T-helper 9 cell (primary cell): Measurements from ENCODE around the gene UGP2.
"Not testable (repeated sequence)": the region's sequence is repeated elsewhere in the genome, so short reads cannot be mapped to it uniquely, and the experiment has no call there.

Source experiments
- DNase-seq: peaks from one replicate; pipeline ENCODE4 v3.0.0-alpha.2; 2020

The UGP2 gene

DNA sequence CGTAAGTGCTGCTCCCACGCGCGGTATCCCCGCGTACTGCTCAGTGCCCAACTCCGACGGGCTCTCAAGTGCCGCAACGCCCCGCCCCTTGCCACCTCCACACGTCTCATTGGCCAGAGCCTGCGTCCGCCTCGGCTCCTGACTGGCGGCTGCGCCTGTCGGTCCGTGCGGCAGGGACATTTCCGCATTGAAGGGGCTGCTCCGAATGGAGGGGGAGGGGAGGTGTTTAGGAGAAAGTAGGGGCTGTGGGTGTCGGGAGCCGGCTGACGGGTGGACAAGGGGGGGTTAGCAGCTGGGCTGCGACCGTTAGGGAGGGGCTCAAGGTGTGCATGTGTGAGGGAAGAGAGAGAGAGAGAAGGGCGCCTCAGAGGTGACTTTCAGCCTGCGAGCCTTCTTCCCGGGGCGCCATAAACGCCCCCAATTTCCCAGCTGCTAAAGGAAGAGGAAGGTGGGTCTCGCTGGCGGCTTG lies 877 bp upstream of the UGP2 start:
- peak; percentile 96 for DNase-seq

DNA sequence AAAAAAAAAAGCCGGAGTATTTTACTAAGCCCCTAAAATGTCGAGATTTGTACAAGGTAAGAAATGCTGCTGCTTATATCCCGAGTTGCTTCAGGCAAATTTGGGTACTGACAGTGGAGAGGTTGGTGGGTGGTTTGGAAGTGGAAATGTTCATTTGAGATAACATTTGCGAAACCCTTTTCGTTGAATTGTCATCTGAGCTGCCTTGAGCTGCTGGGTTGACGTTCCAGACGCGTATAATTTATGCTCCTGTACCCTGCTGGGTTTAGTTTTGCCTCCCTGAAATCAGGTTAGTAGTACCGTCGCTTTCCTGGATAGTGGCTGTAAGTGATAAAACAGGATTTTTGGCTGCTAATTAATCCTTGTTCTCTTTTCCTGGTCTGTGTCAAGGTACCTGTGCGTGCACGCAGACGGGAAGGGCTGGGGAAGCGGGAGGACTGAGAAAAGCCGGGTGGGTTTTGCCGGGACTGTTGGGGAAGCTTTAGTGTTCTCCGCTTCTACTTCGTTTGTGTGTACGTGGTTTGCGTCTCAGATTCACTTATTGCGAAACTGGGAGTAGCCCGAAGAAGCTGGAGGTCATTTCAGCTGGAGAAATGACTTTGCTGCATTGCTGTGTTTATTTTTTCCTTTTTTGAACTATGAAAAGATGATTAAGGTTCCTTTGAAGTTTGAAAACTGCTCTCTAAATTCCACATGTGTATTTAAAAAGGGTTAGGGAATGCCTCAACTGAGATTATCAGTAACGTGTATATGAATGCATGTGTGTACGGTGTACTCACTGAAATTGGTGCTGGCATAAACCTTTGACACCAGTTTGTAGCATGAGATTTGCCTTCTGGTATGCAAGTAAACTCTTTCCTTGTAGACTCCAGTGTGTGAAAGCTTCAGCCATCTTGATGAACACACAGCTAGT lies 709 bp downstream of the UGP2 start:
- no peak for DNase-seq

DNA sequence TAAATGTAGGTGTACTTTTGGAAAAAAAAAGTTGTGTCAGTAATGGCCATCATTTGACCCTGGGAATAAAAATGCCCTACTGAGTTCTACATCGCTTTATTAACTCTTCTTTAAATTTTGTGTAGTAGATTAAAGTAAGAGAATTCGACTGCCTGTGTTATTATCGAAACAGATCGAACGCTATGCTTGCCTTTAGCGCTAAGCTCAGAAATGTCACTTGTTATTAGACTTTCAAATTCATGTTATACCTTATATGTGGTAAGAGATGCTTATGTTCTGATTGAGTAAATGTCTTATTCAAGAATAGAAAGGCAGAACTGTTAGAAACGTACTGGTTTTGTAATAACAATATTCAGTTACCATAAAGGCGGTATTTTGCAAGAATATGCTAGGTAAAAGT lies 1.4 kb downstream of the UGP2 start:
- DNase-seq = no peak

DNA sequence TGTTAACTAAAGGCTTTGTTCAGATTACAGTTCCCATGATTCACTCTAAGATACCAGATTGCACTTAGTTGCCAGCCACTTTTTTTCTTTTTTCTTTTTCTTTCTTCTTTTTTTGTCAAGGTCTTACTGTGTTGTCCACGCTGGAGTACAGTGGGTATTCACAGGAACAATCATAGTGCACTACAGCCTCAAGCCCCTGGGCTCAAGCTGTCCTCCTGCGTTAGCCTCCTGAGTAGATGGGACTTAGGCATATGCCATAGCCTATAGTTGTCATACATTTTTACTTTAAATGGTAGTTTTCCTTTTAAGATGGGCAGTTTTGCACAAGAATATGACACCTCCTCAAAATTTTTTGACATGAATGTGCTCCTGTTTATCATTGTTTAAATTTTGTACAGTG lies 2.1 kb downstream of the UGP2 start:
- DNase-seq = no peak

DNA sequence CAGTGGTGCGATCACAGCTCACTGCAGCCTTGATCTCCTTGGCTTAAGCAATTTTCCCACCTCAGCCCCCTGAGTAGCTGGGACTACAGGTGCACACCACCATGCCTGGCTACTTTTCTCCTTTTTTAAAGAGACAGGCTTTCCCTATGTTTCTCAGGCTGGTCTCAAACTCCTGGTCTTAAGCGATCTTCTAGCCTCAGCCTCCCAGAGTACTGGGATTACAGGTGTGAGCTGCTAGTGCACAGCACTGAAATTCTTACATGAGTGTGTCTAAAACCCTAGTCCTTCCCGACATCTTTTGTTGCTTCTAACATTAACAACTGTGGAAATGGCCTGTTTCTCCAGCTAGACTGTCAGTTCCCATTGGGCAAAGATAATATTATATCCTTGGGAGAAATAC lies 2.9 kb downstream of the UGP2 start:
- no peak for DNase-seq

DNA sequence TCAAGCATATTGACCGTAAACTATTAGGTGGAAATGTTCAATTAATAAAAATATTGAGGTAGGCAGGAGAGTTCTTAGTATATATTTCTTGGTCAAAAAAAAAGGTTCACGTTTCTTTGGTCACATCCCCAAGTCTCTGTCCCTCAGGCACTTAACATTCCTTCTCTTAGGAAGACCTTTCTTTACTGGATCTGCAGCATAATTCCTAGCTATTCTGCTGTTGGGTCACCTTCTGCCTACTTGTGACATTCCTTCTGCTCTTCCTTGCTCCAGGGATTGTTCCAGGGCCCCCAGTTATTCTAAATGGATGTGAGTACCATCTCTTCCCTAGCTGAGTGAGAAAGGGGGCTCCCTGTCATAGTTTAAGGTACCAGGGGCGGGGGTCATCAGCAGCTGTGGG lies 4.2 kb downstream of the UGP2 start:
- no peak for DNase-seq

GRCh38 chr2:63846487-63846886 lies 4.8 kb downstream of the UGP2 start:
- DNase-seq = no peak

- not testable (repeated sequence) for DNase-seq
Measured at GRCh38 chr2:63847571-63847970, 5.9 kb downstream of the UGP2 start.

DNA sequence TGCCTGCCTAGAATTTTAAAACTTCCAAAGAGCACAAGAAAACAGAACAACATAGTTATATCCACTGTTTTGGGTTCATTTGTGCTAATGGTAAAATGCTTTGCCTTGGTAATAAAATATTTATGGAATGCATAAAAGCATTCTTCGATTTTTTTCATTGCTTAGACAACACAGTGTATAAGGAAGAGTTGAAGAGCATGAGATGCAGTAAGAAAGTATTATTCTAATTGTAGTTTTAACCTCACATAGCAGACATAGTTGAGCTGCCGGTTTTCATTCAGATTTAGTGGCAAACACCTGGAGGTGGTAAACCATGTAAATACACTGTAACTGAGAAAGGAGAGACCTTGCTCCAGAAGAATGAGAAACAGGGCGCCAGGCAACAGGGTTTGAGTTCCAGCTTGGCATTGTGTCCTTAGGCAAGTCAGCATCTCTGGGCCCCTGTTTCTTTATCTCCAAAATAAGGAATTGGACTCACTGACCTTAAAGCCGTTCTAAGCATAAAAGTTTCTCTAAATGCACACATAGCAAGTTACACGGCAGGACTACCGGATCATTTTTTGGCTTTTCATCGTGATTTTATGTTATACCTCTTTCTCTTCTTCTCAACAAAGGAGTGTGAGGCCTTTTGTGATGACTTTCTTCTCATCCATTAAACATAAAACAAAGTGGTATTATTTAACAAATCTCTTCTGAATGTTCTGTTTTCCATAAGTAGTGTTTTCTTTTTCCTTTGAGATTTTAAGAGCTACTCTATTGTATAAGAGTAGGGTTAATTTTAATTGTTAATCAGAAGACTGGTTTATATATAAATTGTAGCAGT lies 7.9 kb downstream of the UGP2 start:
- DNase-seq = no peak

DNA sequence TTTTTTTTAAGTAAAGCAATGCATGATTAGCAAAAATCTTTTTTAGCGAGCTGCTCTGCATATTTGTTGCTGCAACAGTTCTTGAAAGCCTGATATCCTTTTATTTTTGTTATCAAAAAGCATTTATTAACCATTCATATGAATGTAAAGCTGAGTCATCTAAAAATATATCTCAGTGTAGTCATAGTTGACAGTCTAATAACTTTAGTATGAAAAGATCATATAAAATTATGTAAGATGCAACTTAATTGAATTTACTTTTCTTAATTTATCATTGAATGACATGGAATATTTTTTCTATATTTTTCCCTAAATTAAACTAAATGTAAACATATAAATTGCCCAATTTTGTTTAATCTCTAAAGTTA lies 8.5 kb downstream of the UGP2 start:
- DNase-seq = no peak

DNA sequence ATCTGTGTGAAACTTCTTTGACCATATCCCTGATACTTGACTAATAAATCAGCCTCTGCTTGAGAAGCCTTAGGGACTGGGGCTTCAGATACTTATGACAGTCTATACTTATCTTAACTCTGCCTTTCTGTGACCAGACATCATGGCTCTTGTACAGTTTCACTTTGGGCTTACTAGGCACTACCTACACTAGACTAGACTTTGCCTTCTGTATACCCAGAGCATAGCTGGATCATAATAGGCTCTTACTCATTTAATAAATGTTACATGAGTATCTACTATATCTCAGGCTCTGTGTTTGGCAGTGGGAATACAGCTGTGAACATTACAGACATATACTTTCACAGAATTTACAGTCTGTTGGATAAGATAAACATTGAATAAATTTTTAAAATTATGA lies 9.0 kb downstream of the UGP2 start:
- no peak for DNase-seq

DNA sequence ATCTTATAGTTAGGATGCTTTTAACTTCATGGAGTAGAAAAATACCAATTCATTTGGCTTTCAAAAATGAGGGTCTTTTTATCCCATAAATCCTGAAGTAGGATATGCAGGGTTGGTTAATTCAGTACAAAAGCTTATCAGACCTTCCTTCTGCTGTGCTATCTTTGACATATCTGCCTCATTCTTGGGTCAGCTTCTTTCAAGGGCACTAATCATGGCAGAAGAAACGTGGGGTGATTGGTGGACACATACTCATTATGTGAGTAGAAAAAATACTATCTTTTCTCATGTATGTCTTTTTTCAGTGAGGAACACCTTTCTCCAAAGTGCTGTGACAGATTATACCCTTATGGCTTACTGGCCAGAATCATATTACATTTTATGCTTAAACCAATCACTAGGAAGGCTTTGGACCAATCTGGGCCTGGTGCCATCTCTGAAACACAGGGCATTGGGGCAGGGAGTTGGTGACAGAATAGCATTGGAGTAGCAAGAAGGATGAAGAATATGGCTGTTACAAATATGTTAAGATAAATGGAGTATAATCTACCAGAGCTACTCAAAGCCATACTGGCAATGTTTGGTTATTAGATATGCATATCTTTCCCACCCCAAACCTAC lies 10.1 kb downstream of the UGP2 start:
- DNase-seq = no peak

DNA sequence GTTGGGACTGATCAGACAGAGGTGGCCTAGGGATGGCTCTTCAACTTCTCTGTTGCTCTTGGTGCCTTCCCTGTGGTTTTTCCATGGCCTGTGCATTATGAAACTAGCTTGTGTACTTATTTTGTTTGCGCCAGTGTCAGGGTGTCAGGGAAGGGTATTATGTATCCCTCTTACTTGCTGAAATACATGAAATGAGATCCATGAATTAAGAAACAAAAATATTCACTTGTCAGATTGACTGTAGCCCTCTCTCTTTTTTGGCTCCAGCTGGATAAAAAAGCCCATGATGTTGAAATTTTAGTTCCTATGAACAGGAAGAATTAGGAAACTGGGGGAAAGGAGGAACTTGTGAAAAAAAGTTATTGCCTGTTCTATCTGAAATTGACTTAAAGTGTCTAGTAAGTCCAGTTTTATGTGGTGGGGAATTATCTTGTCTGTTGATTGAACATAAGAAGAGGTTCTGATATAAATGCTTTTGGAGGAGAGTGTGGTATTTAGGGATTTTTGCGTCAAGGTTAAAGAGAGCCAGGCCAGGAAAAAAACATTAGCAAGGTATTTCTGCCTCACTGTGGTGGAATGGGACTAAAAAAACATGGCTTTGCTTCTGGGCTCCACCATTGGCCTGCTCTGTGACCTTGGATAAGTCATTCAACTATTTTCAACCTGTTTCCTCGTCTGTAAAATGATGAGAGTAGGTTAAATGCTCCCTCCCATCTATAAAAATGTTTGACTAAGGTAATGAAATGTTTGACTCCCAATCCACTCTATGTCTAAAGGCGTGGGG lies 12.0 kb downstream of the UGP2 start:
- no peak for DNase-seq

- no peak for DNase-seq
Measured at GRCh38 chr2:63855418-63856302, 14.0 kb downstream of the UGP2 start.

DNA sequence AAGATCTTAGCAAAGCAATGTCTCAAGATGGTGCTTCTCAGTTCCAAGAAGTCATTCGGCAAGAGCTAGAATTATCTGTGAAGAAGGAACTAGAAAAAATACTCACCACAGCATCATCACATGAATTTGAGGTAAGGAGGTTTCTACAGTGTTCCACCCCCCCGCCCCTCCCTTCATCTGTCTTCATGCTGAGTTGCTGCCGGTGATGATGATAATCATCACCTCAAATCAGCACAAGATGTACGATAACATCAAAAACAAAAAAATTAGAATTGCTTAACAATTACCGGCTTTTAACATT lies 14.6 kb downstream of the UGP2 start:
- DNase-seq = peak; percentile 46

GRCh38 chr2:63858291-63858690 lies 16.6 kb downstream of the UGP2 start:
- DNase-seq = no peak

DNA sequence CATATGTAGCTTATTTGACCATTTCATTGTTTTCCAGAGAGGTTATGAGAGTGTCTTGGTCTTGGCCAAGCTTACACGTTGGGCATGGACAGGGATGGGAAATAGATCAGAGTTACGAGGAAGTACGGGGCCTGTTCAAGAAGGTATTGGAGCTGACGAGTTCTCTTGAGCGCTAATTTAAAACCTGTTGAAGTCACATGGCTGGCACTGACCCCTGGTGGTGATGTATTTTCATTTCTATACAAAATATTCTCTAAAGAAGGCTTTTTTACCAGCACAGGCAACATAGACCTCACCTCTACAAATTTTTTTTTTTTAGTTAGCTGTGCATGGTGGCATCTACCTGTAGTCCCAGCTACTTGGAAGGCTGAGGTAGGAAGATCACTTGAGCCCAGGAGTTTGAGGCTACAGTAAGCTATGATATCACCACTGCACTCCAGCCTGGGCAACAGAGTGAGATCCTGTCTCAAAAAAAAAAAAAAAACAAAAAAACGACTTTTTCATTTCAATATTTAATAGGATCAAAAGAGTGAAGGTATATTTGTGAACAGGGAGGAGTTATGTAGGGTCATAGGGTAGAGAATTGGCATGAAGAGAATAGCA lies 19.6 kb downstream of the UGP2 start:
- DNase-seq = peak; percentile 45

DNA sequence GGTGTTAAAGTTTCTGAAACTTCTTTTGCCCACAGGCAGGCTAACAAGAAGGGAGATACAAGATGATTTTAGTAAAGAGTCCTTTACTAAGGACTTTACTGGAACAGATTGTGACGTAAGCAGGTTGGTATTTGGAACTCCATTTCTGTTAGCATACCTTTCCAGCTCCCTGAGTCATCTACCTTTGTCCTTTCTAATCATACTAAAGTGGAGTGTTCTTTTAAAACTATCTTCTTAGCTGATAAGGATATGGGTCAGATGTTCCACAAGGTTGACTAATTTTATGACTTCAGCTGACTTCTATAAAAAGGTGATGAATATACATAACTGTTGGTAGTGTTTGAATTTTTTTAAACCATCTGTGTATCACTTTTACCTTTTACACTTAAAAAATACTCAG lies 21.1 kb downstream of the UGP2 start:
- no peak for DNase-seq

DNA sequence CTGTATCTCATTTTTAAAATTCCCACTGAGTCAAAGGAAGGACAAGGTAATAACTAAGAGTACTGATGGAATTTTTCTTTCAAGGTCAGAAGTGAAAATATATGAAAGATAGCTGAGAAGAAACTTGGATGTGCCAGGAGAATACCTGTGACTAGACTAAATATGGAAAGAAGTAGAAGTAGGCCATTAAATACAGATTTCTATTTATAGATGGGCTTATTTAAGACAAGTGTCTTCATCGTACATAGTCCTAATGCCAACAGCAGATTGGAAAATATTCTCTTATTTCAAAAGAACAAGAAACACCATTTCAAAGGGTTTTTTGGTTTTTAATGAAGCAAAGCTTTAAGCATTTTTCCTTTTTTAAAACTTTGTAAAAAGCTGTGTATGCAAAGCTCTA lies 22.0 kb downstream of the UGP2 start:
- DNase-seq = no peak

GRCh38 chr2:63865159-63865799 lies 23.6 kb downstream of the UGP2 start:
- DNase-seq = no peak
